ENCODE measurements around the gene FXYD2. TPM values are rescaled to one million over a fixed set of nuclear protein-coding genes. Genes with fewer than 3 reads are reported as not detected.
A peak's percentile ranks its signal among the peaks of the same experiment; 100 is the strongest.

FXYD2 gene
- total and polyA plus RNA-seq, 2 of the 8 experiments (the other 6 are each of a cell fraction or from before 2014, with no cell fraction given), result 0.89 to 1.1 TPM

DNA sequence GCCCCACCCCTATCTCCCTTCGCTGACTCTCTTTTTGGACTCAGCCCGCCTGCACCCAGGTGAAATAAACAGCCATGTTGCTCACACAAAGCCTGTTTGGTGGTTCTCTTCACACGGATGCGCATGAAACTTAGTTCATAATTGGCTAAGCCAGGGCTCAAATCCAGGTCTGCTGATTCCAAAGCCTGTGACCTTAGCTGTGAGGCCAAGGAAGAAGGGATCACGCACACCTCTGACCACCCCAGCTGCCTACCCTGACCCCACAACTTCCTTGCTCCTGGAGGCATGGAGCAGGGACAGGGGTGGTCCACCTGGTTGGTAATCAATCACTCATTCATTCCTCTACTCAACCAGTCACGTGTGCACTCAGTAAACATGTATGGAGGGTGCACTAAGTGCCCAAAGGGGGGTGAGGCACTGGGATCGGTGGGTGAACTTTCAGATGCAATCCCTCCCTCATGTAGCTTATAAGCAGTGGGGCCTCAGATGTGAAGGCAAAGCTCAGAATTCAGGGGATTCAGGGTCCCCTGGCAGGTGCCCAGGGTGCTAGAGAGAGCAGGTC is 10.3 kb downstream of the FXYD2 start:
- Histone ChIP-seq H2BK5ac (ENCODE audit: low read depth, low read length) (no peak overlapping the region; the same call in 1 of the 2 replicates), H3K27me3 (replicated peaks in 1 of 4; ENCODE audit: control insufficient read depth in 3 of 4, extremely low read depth in 1 of 4, insufficient read depth in 3 of 4, low read length in 3 of 4) (no peaks in the 10 kb centered on the region; a peak in 1 of 7 replicates), H3K4ac (replicated peaks; ENCODE audit: insufficient read length, low read depth, low read length) (peak overlapping the region; percentile 87), H3K23me2 (ENCODE audit: low read depth, low read length) (peaks cover 4% of the 10 kb centered on the region; the same call in 1 of the 2 replicates), H3K36me3 (ENCODE audit: control insufficient read depth in 2 of 4, insufficient read depth in 4 of 4, low read length in 3 of 4) (no peaks in the 10 kb centered on the region; a peak in 1 of 8 replicates), H3K9me3 (ENCODE audit: insufficient read depth in 2 of 2, low read depth in 1 of 2, low read length in 1 of 2) (no peaks in the 10 kb centered on the region), H3K23ac (ENCODE audit: insufficient read length) (no peak overlapping the region), H2BK20ac (ENCODE audit: low read length) (0 out of 2 replicates have a peak overlapping the region, but pooled peaks have one; percentile 43), H4K8ac (ENCODE audit: extremely low read depth, insufficient read depth, low read length) (no peak overlapping the region), H3K79me2 (ENCODE audit: control insufficient read depth in 1 of 2, insufficient read depth in 2 of 2, low read length in 2 of 2) (no peaks in the 10 kb centered on the region), H3K4me3 (ENCODE audit: extremely low read depth in 1 of 4, insufficient read depth in 2 of 4, low read depth in 3 of 4, low read length in 4 of 4) (no peak overlapping the region), H3K18ac (ENCODE audit: extremely low read depth, low read length) (no peak overlapping the region; the same call in 1 of the 2 replicates), H4K20me1 (replicated peaks in 1 of 2; ENCODE audit: control insufficient read depth in 1 of 2, insufficient read depth in 2 of 2, low read length in 2 of 2) (peaks cover 0 to 3% of the 10 kb centered on the region in 2 experiments), H3K4me2 (ENCODE audit: insufficient read depth in 1 of 2, low read depth in 2 of 2, low read length in 2 of 2) (no peak overlapping the region), H3K79me1 (ENCODE audit: low read depth, low read length) (no peaks in the 10 kb centered on the region), H2AFZ (ENCODE audit: low read length) (no peak overlapping the region), H3K14ac (ENCODE audit: insufficient read length) (no peak overlapping the region), H3K56ac (replicated peaks; ENCODE audit: insufficient read length, low read depth, low read length) (no peak overlapping the region), H2BK12ac (ENCODE audit: low read depth, low read length) (no peak overlapping the region; the same call in 1 of the 2 replicates), H3K9ac (replicated peaks in 1 of 4; ENCODE audit: extremely low read depth in 1 of 4, low read depth in 3 of 4, low read length in 3 of 4) (no peak overlapping the region), H3K4me1 (replicated peaks in 1 of 4; ENCODE audit: control insufficient read depth in 3 of 4, insufficient read depth in 4 of 4, low read length in 3 of 4) (peaks cover 0 to 24% (median 15%) of the 10 kb centered on the region in 4 experiments; a peak in 6 of 7 replicates), H4K91ac (replicated peaks; ENCODE audit: insufficient read length, low read length) (peak overlapping the region; percentile 88), H4K5ac (ENCODE audit: insufficient read length, low read depth, low read length) (no peak overlapping the region), H2BK120ac (replicated peaks; ENCODE audit: low read depth, low read length) (no peak overlapping the region), H3K27ac (ENCODE audit: low read depth, low read length) (no peak overlapping the region), H2BK15ac (ENCODE audit: low read length) (no peak overlapping the region; the same call in 1 of the 2 replicates), H2AK5ac (ENCODE audit: low read depth, low read length) (no peak overlapping the region; the same call in 1 of the 2 replicates)
- WGBS, 2 experiments (ENCODE audit: extremely low coverage in 1 of 2, insufficient coverage in 1 of 2, insufficient read length in 1 of 2, insufficient replicate concordance in 2 of 2, low coverage in 1 of 2, low lambda C conversion rate in 2 of 2, missing lambda C conversion rate in 1 of 2), result 90% methylated on average over 5 of the region's 7 CpGs; no CpG with 5 or more reads in 1 of the 2 experiments
- no peak for TF ChIP-seq MAFK (IDR thresholded peaks at IDR 0.05; ENCODE audit: low read depth, low read length)
- no peak for TF ChIP-seq HDAC2 (IDR thresholded peaks at IDR 0.05; ENCODE audit: borderline replicate concordance in 1 of 2, low read depth in 2 of 2, low read length in 2 of 2)
- no peak for TF ChIP-seq CBX5 (IDR thresholded peaks at IDR 0.05; ENCODE audit: low read depth, low read length)
- TF ChIP-seq SUZ12 (IDR thresholded peaks at IDR 0.05; ENCODE audit: low read length), result no peak
- TF ChIP-seq TCF12 (IDR thresholded peaks at IDR 0.05; ENCODE audit: low read depth, low read length), result no peak
- no peak for TF ChIP-seq BCL11A (IDR thresholded peaks at IDR 0.05; ENCODE audit: low read depth in 2 of 2, low read length in 2 of 2)
- TF ChIP-seq SP1 (IDR thresholded peaks at IDR 0.05; ENCODE audit: low read depth, low read length), result no peak
- no peak for TF ChIP-seq TAF7 (optimal IDR thresholded peaks at IDR 0.05; ENCODE audit: borderline replicate concordance, low read depth, low read length)
- TF ChIP-seq NRF1 (IDR thresholded peaks at IDR 0.05; ENCODE audit: low read depth, low read length), result no peak
- no peak for TF ChIP-seq E2F6 (IDR thresholded peaks at IDR 0.05)
- FAIRE-seq, result no peak
- no peak for DNase-seq (ENCODE audit: low read depth in 1 of 2, low spot score in 2 of 2)
- CTCF ChIA-PET (ENCODE audit: partially characterized antibody), result interaction anchor here (0.8 to 9.7 kb wide), 12 partner anchors 7 to 387 kb away, joined by 3 to 163 read pairs (median 18); partner anchors contain the start of gene FXYD2
- POLR2A ChIA-PET (ENCODE audit: partially characterized antibody), result no interaction called here
